ENCODE results near the gene MGAT4A. TPM values are rescaled to one million over a fixed set of nuclear protein-coding genes. Genes with fewer than 3 reads are reported as not detected.

Gene MGAT4A
- polyA plus RNA-seq, 2 donors = 2.8 to 3.0 TPM

Other genes starting within 250 kb of the MGAT4A start
- 10 to 100 TPM; 16.7 to 43.0 TPM for gene COA5, start 122.6 kb downstream of the MGAT4A start, polyA plus RNA-seq
- gene UNC50, start 122.5 kb downstream of the MGAT4A start, polyA plus RNA-seq = 10 to 100 TPM; 22.8 to 26.0 TPM
- gene CRACDL, start 205.1 kb upstream of the MGAT4A start, polyA plus RNA-seq = 10 to 100 TPM in 1 of 2 donors, 1 to 10 TPM in 1; 9.1 to 15.8 TPM

Measured in esophagus (tissue), 2 donors.